H9 (cell line): ENCODE data around the gene TOR1AIP1. TPM values are rescaled to one million over a fixed set of nuclear protein-coding genes. Genes with fewer than 3 reads are reported as not detected.
A peak's percentile ranks its signal among the peaks of the same experiment; 100 is the strongest.

ENCODE experiments used
- DNase-seq: peaks from one replicate; pipeline ENCODE4 v3.0.0-alpha.2; 2017
- H2AFZ ChIP-seq: one replicate; pipeline ENCODE4 v1.6.1; 2013; ENCODE audit warnings: mild to moderate bottlenecking, low read length, control low read depth, moderate library complexity
- H2AK5ac ChIP-seq: 2 replicates; pipeline ENCODE4 v1.6.1; 2013; ENCODE audit warnings: low read length, control low read depth, mixed read lengths; ENCODE audit not compliant: insufficient read length
- H2BK120ac ChIP-seq: one replicate; pipeline ENCODE4 v1.6.1; 2013; ENCODE audit warnings: low read depth, mild to moderate bottlenecking, low read length, control low read depth, inconsistent platforms; ENCODE audit not compliant: poor library complexity, severe bottlenecking
- H2BK12ac ChIP-seq: 2 replicates; pipeline ENCODE4 v1.6.1; 2013; ENCODE audit warnings: low read length, control low read depth, mixed read lengths, low read depth; ENCODE audit not compliant: insufficient read length
- H2BK15ac ChIP-seq: 2 replicates; pipeline ENCODE4 v1.6.1; 2013; ENCODE audit warnings: low read depth, low read length, control low read depth
- H2BK20ac ChIP-seq: one replicate; pipeline ENCODE4 v1.6.1; 2013; ENCODE audit warnings: low read depth, mild to moderate bottlenecking, low read length, control low read depth, inconsistent platforms; ENCODE audit not compliant: poor library complexity, severe bottlenecking
- H2BK5ac ChIP-seq: 2 replicates; pipeline ENCODE4 v1.6.1; 2013; ENCODE audit warnings: low read length, control low read depth, mixed read lengths; ENCODE audit not compliant: insufficient read length
- H3K14ac ChIP-seq: 2 replicates; pipeline ENCODE4 v1.6.1; 2013; ENCODE audit warnings: low read length, control low read depth; ENCODE audit not compliant: insufficient read depth
- H3K18ac ChIP-seq: 2 replicates; pipeline ENCODE4 v1.6.1; 2013; ENCODE audit warnings: low read depth, mild to moderate bottlenecking, mixed read lengths, low read length, control low read depth; ENCODE audit not compliant: insufficient read length
- H3K23ac ChIP-seq: 2 replicates; pipeline ENCODE4 v1.6.1; 2013; ENCODE audit warnings: low read length, control low read depth, mixed read lengths, low read depth; ENCODE audit not compliant: insufficient read length
- H3K23me2 ChIP-seq: 2 replicates; pipeline ENCODE4 v1.6.1; 2013; ENCODE audit warnings: low read depth, mild to moderate bottlenecking, mixed read lengths, low read length, control low read depth; ENCODE audit not compliant: insufficient read length, poor library complexity, severe bottlenecking
- H3K27ac ChIP-seq: 2 replicates; pipeline ENCODE4 v1.5.1; 2013; ENCODE audit warnings: low read length, control low read depth, mixed read lengths, low read depth; ENCODE audit not compliant: insufficient read length
- H3K27me3 ChIP-seq: 2 replicates; pipeline ENCODE4 v1.6.1; 2013; ENCODE audit warnings: low read length, control low read depth, inconsistent platforms; ENCODE audit not compliant: insufficient read depth
- H3K4ac ChIP-seq: 2 replicates; pipeline ENCODE4 v1.6.1; 2013; ENCODE audit warnings: low read depth, mild to moderate bottlenecking, control low read depth, inconsistent platforms, low read length, moderate library complexity
- H3K4me1 ChIP-seq: 2 replicates; pipeline ENCODE4 v1.6.1; 2013; ENCODE audit warnings: low read length, control low read depth, inconsistent platforms; ENCODE audit not compliant: insufficient read depth
- H3K4me2 ChIP-seq: 2 replicates; pipeline ENCODE4 v1.6.1; 2013; ENCODE audit warnings: low read length, control low read depth, mixed read lengths; ENCODE audit not compliant: insufficient read length, insufficient read depth
- H3K56ac ChIP-seq: 2 replicates; pipeline ENCODE4 v1.6.1; 2013; ENCODE audit warnings: low read depth, mild to moderate bottlenecking, mixed read lengths, low read length, control low read depth; ENCODE audit not compliant: insufficient read length
- H3K79me1 ChIP-seq: 2 replicates; pipeline ENCODE4 v1.6.1; 2013; ENCODE audit warnings: low read depth, mild to moderate bottlenecking, moderate library complexity, low read length, control low read depth, inconsistent platforms; ENCODE audit not compliant: insufficient read depth, poor library complexity, severe bottlenecking
- H3K79me2 ChIP-seq: 2 replicates; pipeline ENCODE4 v1.6.1; 2013; ENCODE audit warnings: low read length, control low read depth, inconsistent platforms; ENCODE audit not compliant: insufficient read depth
- H3K9ac ChIP-seq: 2 replicates; pipeline ENCODE4 v1.6.1; 2013; ENCODE audit warnings: low read length, control low read depth, mixed read lengths; ENCODE audit not compliant: insufficient read length; ENCODE audit errors: extremely low read depth
- H3K9me3 ChIP-seq: one replicate; pipeline ENCODE4 v1.6.1; 2013; ENCODE audit warnings: low read depth, low read length, inconsistent platforms; ENCODE audit not compliant: control insufficient read depth
- H3T11ph ChIP-seq: one replicate; pipeline ENCODE4 v1.6.1; 2013; ENCODE audit warnings: mild to moderate bottlenecking, low read length, control low read depth, inconsistent platforms
- H4K20me1 ChIP-seq: one replicate; pipeline ENCODE4 v1.6.1; 2013; ENCODE audit not compliant: control insufficient read depth, insufficient read length, insufficient read depth
- H4K5ac ChIP-seq: 2 replicates; pipeline ENCODE4 v1.6.1; 2013; ENCODE audit warnings: low read depth, mild to moderate bottlenecking, mixed read lengths, low read length, control low read depth; ENCODE audit not compliant: insufficient read length
- H4K8ac ChIP-seq: replicated peaks from 2 replicates; pipeline ENCODE4 v1.6.1; 2013; ENCODE audit warnings: low read length, control low read depth, mixed read lengths, low read depth; ENCODE audit not compliant: insufficient read length
- H4K91ac ChIP-seq: 2 replicates; pipeline ENCODE4 v1.6.1; 2013; ENCODE audit warnings: low read depth, mild to moderate bottlenecking, moderate library complexity, mixed read lengths, low read length, control low read depth; ENCODE audit not compliant: insufficient read length
- H3K27ac Mint-ChIP-seq, 3 experiments: 2 replicates in 2 of 3; 3 replicates in 1 of 3; pipeline ENCODE4 v1.8.0; 2020 to 2021; ENCODE audit warnings: mixed read lengths in 3 of 3, mild to moderate bottlenecking in 1 of 3, moderate library complexity in 1 of 3
- H3K27me3 Mint-ChIP-seq: 2 replicates; pipeline ENCODE4 v1.8.0; 2021; ENCODE audit warnings: low read depth, mild to moderate bottlenecking, moderate library complexity, mixed read lengths
- H3K36me3 Mint-ChIP-seq, 3 experiments: 2 replicates in 2 of 3; 3 replicates in 1 of 3; pipeline ENCODE4 v1.8.0; 2020 to 2021; ENCODE audit warnings: low read depth in 3 of 3, mixed read lengths in 3 of 3; ENCODE audit not compliant: insufficient read depth in 1 of 3
- H3K4me1 Mint-ChIP-seq, 2 experiments: 2 replicates each; pipeline ENCODE4 v1.8.0; 2020; ENCODE audit warnings: mixed read lengths in 2 of 2
- H3K4me3 Mint-ChIP-seq, 2 experiments: 2 replicates in 1 of 2; 3 replicates in 1 of 2; pipeline ENCODE4 v1.8.0; 2020 to 2021; ENCODE audit warnings: mild to moderate bottlenecking in 2 of 2, mixed read lengths in 2 of 2, moderate library complexity in 1 of 2
- H3K9me3 Mint-ChIP-seq, 2 experiments: 2 replicates in 1 of 2; 3 replicates in 1 of 2; pipeline ENCODE4 v1.8.0; 2020; ENCODE audit warnings: mild to moderate bottlenecking in 2 of 2, mixed read lengths in 2 of 2, moderate library complexity in 1 of 2
- CTCF ChIP-seq: fragments of 200-600 bp; sonication (generic); conservative IDR thresholded peaks from 3 replicates; pipeline ENCODE4 v1.8.0; 2021; ENCODE audit warnings: antibody characterized with exemption, mild to moderate bottlenecking
- WGBS: extraction: QIAGEN DNeasy Blood & Tissue Kit; methylation state at CpG from one replicate; pipeline ENCODE4 v1.1.7; 2013; ENCODE audit warnings: missing lambda C conversion rate, low lambda C conversion rate, mixed read lengths; ENCODE audit not compliant: insufficient read length; ENCODE audit errors: extremely low coverage; 5-methylcytosine and 5-hydroxymethylcytosine counted together
- total RNA-seq: library from RNA; stranded (reverse); gene quantifications from 2 replicates; pipeline ENCODE4 v1.2.1, GENCODE V29; 2021

Gene TOR1AIP1
- total RNA-seq, 1 experiment from 2014 or later, result 25.5 TPM

DNA sequence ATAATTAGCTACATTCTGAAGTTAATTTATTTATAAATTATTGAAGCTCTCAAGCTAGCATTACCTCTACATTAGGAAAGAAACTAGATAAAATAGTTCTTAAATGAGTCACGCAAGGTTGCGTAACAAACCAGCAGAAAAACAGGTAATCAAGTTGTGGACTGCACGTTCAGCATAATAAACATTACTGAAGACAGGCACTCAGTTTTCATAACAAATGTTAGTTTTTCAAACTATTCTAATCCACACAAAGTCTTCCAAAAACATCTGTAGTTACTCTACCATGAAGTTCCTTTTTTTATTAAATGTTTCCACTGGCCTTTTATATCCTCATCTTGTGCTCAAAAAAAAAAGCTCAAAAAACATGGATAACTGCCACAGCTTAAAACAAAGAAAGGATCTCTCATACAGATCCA, 5.8 kb upstream of the TOR1AIP1 start:
- Histone ChIP-seq H2BK20ac (no peak overlapping the region), H3K18ac (no peak overlapping the region), H2BK5ac (no peak overlapping the region), H4K5ac (no peak overlapping the region), H2BK120ac (no peak overlapping the region), H3K4me1 (no peaks in the 10 kb centered on the region), H2BK12ac (no peak overlapping the region), H2AFZ (no peak overlapping the region), H3K79me1 (peaks cover 4% of the 10 kb centered on the region), H3K56ac (no peak overlapping the region), H2BK15ac (no peak overlapping the region), H3K23me2 (peaks cover 9% of the 10 kb centered on the region), H4K91ac (no peak overlapping the region), H4K20me1 (no peaks in the 10 kb centered on the region), H3K9ac (no peak overlapping the region), H3K27me3 (no peaks in the 10 kb centered on the region), H3K4me2 (peak overlapping the region; percentile 40), H3K9me3 (no peaks in the 10 kb centered on the region), H3K4ac (no peak overlapping the region), H3K27ac (no peak overlapping the region), H2AK5ac (no peak overlapping the region), H3K23ac (no peak overlapping the region), H3K14ac (no peak overlapping the region), H3K79me2 (peaks cover 12% of the 10 kb centered on the region; the same call in 1 of the 2 replicates), H4K8ac (no peak overlapping the region), H3T11ph (no peak overlapping the region)
- Mint-ChIP-seq H3K27me3 (no peaks in the 10 kb centered on the region), H3K36me3 (peaks cover 10 to 36% (median 30%) of the 10 kb centered on the region in 3 experiments; a peak in 6 of 7 replicates), H3K4me1 (peaks cover 16 to 21% of the 10 kb centered on the region in 2 experiments), H3K4me3 (peak overlapping the region; percentile 88 to 94), H3K27ac (peak overlapping the region in 1 of 3 experiments; percentile 12; a peak in 1 of 7 replicates), H3K9me3 (no peaks in the 10 kb centered on the region)
- no peak for TF ChIP-seq CTCF
- no peak for DNase-seq
- no CpG with 5 or more reads among the region's 3 CpGs for WGBS
